Glomerular endothelial cell (primary cell): ENCODE results near the gene GSX2. TPM values are rescaled to one million over a fixed set of nuclear protein-coding genes. Genes with fewer than 3 reads are reported as not detected.
"Not testable (repeated sequence)": the region's sequence is repeated elsewhere in the genome, so short reads cannot be mapped to it uniquely, and the experiment has no call there.

Experiments used
- DNase-seq: peaks from one replicate; pipeline ENCODE4 v3.0.0-alpha.2; 2011; ENCODE audit warnings: low read depth, low spot score; ENCODE audit errors: extremely low read depth
- total RNA-seq: library from RNA; depleted of rRNA; stranded (reverse); fragments of >200 nt; gene quantifications from 2 replicates; pipeline ENCODE4 v1.2.3, GENCODE V29; 2015

Gene GSX2
- total RNA-seq, 1 donor from 2014 or later, result not detected

GRCh38 chr4:54102531-54103106, 2.7 kb downstream of the GSX2 start:
- DNase-seq, result no peak

DNA sequence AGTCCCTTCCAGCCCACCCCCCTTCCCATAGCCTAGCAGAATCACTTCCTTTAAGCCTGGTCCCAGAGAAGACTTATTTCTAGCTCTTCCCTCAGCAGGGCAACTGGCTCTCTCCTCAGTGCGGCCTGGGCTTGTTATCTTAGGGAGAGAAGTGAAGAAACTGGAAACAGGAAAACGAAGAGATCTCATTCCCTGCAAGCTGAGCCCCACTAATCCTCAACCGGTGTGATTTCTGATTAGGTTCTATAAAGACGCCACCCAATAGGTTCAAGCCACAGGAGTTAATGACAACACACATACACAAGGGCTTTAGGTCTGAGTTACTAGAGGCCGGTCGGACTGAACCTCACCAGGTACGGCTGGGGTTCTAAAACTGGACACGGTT, 3.2 kb downstream of the GSX2 start:
- no peak for DNase-seq

- no peak for DNase-seq
Measured at GRCh38 chr4:54104907-54105306, 4.9 kb downstream of the GSX2 start.

GRCh38 chr4:54107951-54108748, 8.2 kb downstream of the GSX2 start:
- DNase-seq, result no peak

- DNase-seq, result no peak
Measured at GRCh38 chr4:54109241-54110018, 9.5 kb downstream of the GSX2 start.

DNA sequence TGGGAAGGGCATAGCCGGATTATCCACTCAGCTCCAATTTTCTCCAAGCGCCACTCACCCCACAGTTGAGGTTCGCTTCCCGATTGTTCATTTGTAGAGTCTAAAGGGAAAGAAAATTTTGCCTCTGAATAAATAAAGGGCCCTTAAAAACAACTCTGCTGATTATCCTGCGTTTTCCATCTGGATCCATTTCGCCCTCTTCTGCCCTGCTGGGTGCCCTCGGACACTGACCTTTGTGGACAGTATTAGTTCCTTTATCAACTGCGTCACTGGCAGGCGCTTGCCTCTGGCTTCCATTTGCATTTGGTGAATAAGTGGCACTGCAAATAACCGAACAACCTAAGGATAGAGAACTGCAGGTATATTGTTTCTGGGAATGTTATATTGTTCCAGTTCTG, 10.1 kb downstream of the GSX2 start:
- DNase-seq, result no peak

GRCh38 chr4:54113206-54113605, 13.2 kb downstream of the GSX2 start:
- not testable (repeated sequence) for DNase-seq

- not testable (repeated sequence) for DNase-seq
Measured at GRCh38 chr4:54116246-54116645, 16.3 kb downstream of the GSX2 start.

DNA sequence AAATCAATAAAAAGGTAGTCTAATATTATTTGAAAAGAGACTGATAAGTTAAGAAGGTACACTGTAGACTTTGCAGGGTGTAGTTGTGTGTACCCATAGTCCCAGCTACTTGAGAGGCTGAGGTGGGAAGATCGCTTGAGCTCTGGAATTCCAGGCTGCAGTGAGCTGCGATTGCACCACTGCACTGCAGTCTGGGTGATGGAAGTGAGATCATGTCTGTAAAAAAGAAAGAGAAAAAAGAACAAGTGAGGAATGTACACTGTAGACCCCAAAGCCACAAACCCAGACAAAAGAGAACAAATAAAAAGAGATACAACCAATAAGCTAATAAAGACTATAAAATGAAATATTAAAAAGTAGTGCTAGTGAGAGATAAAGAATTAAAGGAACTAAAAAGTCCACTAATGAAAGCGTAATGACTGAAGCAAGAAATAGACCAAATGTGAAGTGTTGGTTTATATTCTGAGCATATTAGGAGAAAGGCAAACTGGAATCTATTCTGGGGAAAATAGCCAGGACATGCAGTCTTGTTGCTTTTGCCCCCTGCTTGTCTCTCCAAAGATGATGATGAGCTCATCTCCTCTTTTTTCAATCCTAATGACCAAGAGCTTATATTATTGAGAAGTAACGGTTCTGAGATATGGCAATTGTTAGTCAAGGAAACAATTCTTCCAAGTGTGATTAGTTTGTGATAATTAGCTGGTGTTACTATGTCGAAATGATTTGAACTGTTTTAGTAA, 19.1 kb downstream of the GSX2 start:
- DNase-seq, result no peak

- DNase-seq, result no peak
Measured at GRCh38 chr4:54120518-54120917, 20.6 kb downstream of the GSX2 start.

DNA sequence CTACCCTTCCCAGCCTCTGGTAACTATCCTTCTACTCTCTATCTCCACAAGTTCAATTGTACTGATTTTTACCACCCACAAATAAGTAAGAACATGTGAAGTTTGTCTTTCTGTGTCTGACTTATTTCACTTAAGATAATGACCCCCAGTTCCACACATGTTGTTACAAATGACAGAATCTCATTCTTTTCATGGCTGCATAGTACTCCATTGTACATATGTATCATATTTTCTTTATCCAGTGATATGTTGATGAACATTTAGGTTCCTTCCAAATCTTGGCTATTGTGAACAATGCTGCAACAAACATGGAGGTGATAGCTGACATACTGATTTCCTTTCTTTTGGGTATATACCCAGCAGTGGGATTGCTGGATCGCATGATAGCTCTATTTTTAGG, 27.7 kb downstream of the GSX2 start:
- no peak for DNase-seq

GRCh38 chr4:54128694-54129093, 28.7 kb downstream of the GSX2 start:
- not testable (repeated sequence) for DNase-seq

GRCh38 chr4:54139332-54139731, 39.4 kb downstream of the GSX2 start:
- no peak for DNase-seq

DNA sequence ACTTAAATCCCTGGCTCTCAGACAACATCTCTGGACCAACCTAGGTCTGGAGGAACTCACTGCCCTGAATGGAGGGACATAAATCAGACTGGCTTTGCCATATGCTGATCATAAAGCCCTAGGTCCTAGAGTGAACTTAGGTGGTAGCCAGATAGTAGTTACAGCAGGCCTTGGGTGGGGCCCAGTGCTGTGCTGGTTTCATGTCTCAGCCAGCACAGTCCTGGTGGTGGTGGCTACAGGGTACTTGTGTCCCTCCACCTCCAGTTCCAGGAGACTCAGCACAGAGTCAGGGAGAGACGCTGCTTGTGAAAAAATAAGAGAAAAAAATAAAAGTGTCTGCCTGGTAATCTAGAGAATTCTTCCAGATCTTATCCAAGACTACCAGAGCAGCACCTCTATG, 40.3 kb downstream of the GSX2 start:
- no peak for DNase-seq

GRCh38 chr4:54144199-54144598, 44.2 kb downstream of the GSX2 start:
- DNase-seq, result no peak

GRCh38 chr4:54144661-54145171, 44.8 kb downstream of the GSX2 start:
- no peak for DNase-seq

DNA sequence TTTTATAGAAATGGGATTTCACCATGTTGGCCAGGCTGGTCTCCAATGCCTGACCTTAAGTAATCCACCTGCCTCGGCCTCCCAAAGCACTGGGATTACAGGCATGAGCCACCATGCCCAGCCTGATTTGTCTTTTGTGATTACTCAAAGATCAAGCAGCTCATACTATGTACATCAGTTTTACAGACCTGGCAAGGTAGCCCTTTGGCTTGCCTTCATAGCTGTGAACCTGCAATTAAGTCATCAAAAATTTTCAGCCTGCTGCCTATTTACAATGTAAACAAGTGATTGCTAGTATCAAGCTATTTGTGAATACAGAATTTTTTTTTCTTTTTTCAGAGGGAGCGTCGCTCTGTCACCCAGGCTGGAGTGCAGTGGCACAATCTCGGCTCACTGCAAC, 46.2 kb downstream of the GSX2 start:
- DNase-seq, result no peak

DNA sequence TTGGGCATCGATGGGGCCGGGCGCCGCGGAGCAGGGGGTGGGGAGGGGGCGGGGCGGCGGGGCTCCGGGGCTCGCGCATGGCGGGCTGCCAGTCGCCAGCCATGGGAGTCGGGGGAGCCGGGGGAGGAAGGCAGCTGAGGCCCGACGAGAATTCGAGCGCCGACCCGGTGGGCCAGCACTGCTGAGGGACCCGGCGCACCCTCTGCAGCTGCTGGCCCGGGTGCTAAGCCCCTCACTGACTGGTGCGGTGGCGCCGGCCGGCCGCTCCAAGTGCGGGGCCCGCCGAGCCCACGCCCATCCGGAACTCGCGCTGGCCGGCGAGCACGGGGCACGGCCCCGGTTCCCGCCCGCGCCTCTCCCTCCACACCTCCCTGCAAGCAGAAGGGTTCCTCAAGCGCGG, 49.4 kb downstream of the GSX2 start:
- DNase-seq, result no peak
